GM21360 (cell line): ENCODE data around the gene TAAR1.
A peak's percentile ranks its signal among the peaks of the same experiment; 100 is the strongest.
"Not testable (repeated sequence)": the region's sequence is repeated elsewhere in the genome, so short reads cannot be mapped to it uniquely, and the experiment has no call there.

ENCODE experiments used
- ATAC-seq: cut with Tn5 transposase; IDR thresholded peaks from one replicate; pipeline ENCODE4 v1.9.1; 2021; ENCODE audit warnings: mild to moderate bottlenecking, moderate library complexity; ENCODE audit not compliant: unreplicated experiment

The TAAR1 gene

GRCh38 chr6:132663661-132664060 lies 4.7 kb upstream of the TAAR1 start:
- ATAC-seq, result no peak

- ATAC-seq, result no peak
Observed at GRCh38 chr6:132661906-132662305, 2.9 kb upstream of the TAAR1 start.

GRCh38 chr6:132651062-132651461 lies 7.9 kb downstream of the TAAR1 start:
- no peak for ATAC-seq

GRCh38 chr6:132650429-132650828 lies 8.6 kb downstream of the TAAR1 start:
- no peak for ATAC-seq

GRCh38 chr6:132648828-132649227 lies 10.2 kb downstream of the TAAR1 start:
- ATAC-seq, result no peak

GRCh38 chr6:132648356-132648755 lies 10.6 kb downstream of the TAAR1 start:
- ATAC-seq, result peak; percentile 90

- ATAC-seq, result no peak
Observed at GRCh38 chr6:132643547-132643946, 15.4 kb downstream of the TAAR1 start.

- ATAC-seq, result not testable (repeated sequence)
Observed at GRCh38 chr6:132637135-132637534, 21.8 kb downstream of the TAAR1 start.

- not testable (repeated sequence) for ATAC-seq
Observed at GRCh38 chr6:132635906-132636305, 23.1 kb downstream of the TAAR1 start.

GRCh38 chr6:132635288-132635687 lies 23.7 kb downstream of the TAAR1 start:
- not testable (repeated sequence) for ATAC-seq

GRCh38 chr6:132634796-132635195 lies 24.2 kb downstream of the TAAR1 start:
- no peak for ATAC-seq

- no peak for ATAC-seq
Observed at GRCh38 chr6:132633362-132633761, 25.6 kb downstream of the TAAR1 start.

GRCh38 chr6:132624175-132624574 lies 34.8 kb downstream of the TAAR1 start, which contains the start of gene TAAR2:
TSS of gene TAAR2 (minus strand) at chr6:132624275. CDS start at chr6:132624275, 0 bp downstream.
- no peak for ATAC-seq

- ATAC-seq, result no peak
Observed at GRCh38 chr6:132623106-132623845, 35.7 kb downstream of the TAAR1 start.

GRCh38 chr6:132616677-132617076 lies 42.3 kb downstream of the TAAR1 start:
- no peak for ATAC-seq

GRCh38 chr6:132614554-132614953 lies 44.4 kb downstream of the TAAR1 start:
- peak; percentile 48 for ATAC-seq

GRCh38 chr6:132612449-132613108 lies 46.4 kb downstream of the TAAR1 start:
- ATAC-seq, result no peak

GRCh38 chr6:132611616-132612015 lies 47.4 kb downstream of the TAAR1 start:
- ATAC-seq, result no peak

GRCh38 chr6:132607544-132608233 lies 51.3 kb downstream of the TAAR1 start:
- ATAC-seq, result no peak

GRCh38 chr6:132604635-132605152 lies 54.3 kb downstream of the TAAR1 start:
- ATAC-seq, result no peak

- ATAC-seq, result not testable (repeated sequence)
Observed at GRCh38 chr6:132600900-132601299, 58.1 kb downstream of the TAAR1 start.
